ENCODE results near the gene EPN2.
A peak's percentile ranks its signal among the peaks of the same experiment; 100 is the strongest.

The EPN2 gene

GRCh38 chr17:19363460-19364035, 126.4 kb downstream of the EPN2 start:
- DNase-seq: no peak

- peak in 4 of 56 donors; percentile 32 to 63 (median 36) for DNase-seq
These were observed 127.7 kb downstream of the EPN2 start for GRCh38 chr17:19364699-19365498.

GRCh38 chr17:19365499-19365817, 128.3 kb downstream of the EPN2 start:
- DNase-seq: no peak

GRCh38 chr17:19365833-19366636, 128.9 kb downstream of the EPN2 start:
- DNase-seq: no peak

- DNase-seq: no peak
These were observed 129.4 kb downstream of the EPN2 start for GRCh38 chr17:19366637-19366972.

- no peak for DNase-seq
These were observed 131.1 kb downstream of the EPN2 start for GRCh38 chr17:19368229-19368628.

GRCh38 chr17:19369107-19369778, 132.1 kb downstream of the EPN2 start:
- no peak for DNase-seq

GRCh38 chr17:19369846-19370492, 132.8 kb downstream of the EPN2 start:
- no peak for DNase-seq

GRCh38 chr17:19370493-19370960, 133.4 kb downstream of the EPN2 start:
- DNase-seq: no peak

GRCh38 chr17:19371259-19372010, 134.3 kb downstream of the EPN2 start:
- no peak for DNase-seq

- no peak for DNase-seq
These were observed 134.8 kb downstream of the EPN2 start for GRCh38 chr17:19372011-19372370.

- no peak for DNase-seq
These were observed 135.3 kb downstream of the EPN2 start for GRCh38 chr17:19372439-19372838.

GRCh38 chr17:19372866-19373504, 135.8 kb downstream of the EPN2 start:
- DNase-seq: no peak

- DNase-seq: no peak
These were observed 137.0 kb downstream of the EPN2 start for GRCh38 chr17:19374136-19374535.

- DNase-seq: no peak
These were observed 138.6 kb downstream of the EPN2 start for GRCh38 chr17:19375732-19376131.

- DNase-seq: no peak
These were observed 139.6 kb downstream of the EPN2 start for GRCh38 chr17:19376811-19377210.

- DNase-seq: peak; percentile 83 to 100 (median 99)
These were observed 140.6 kb downstream of the EPN2 start for GRCh38 chr17:19377602-19378415.

- no peak for DNase-seq
These were observed 141.5 kb downstream of the EPN2 start, which contains the start of gene MAPK7 for GRCh38 chr17:19378416-19379360. MAPK7 (plus strand) TSS chr17:19378498; CDS start chr17:19378901, 403 bp downstream.
